Left lung (tissue), 10 donors: Measurements from ENCODE around the gene TNS2. TPM values are rescaled to one million over a fixed set of nuclear protein-coding genes. Genes with fewer than 3 reads are reported as not detected.
A peak's percentile ranks its signal among the peaks of the same experiment; 100 is the strongest.

Source experiments
- ATAC-seq: fragments of 200-7000 bp; cut with Tn5 transposase; one replicate; pipeline ENCODE4 v1.9.1; 2020; ENCODE audit warnings: moderate library complexity
- DNase-seq, 4 donors: peaks; one replicate each; pipeline ENCODE4 v3.0.0-alpha.2; 2013 to 2020
- H3K27ac ChIP-seq, 2 donors: fragments of 200-600 bp; sonication (generic) in 1 of 2; one replicate each; pipeline versions ENCODE4 v1.5.0 to v1.8.0; 2020 to 2021
- H3K27me3 ChIP-seq, 2 donors: fragments of 200-600 bp; sonication (generic) in 1 of 2; one replicate each; pipeline versions ENCODE4 v1.5.0 to v1.8.0; 2020 to 2021
- H3K36me3 ChIP-seq, 2 donors: fragments of 200-600 bp; sonication (generic) in 1 of 2; one replicate each; pipeline versions ENCODE4 v1.5.0 to v1.8.0; 2020 to 2021
- H3K4me1 ChIP-seq, 2 donors: fragments of 200-600 bp; one replicate each; pipeline ENCODE4 v1.8.0; 2021
- H3K4me3 ChIP-seq, 2 donors: fragments of 200-600 bp; sonication (generic) in 1 of 2; one replicate each; pipeline versions ENCODE4 v1.5.0 to v1.8.0; 2020 to 2021; ENCODE audit warnings: mild to moderate bottlenecking in 1 of 2
- H3K9me3 ChIP-seq, 2 donors: fragments of 200-600 bp; sonication (generic) in 1 of 2; one replicate each; pipeline versions ENCODE4 v1.5.0 to v1.8.0; 2020 to 2021
- intact Hi-C, 2 donors: fragments of 100-400 bp; cut with DNase I; formaldehyde crosslinking; loops; one replicate each; pipeline versions ENCODE4 v1.11.2 to v1.14.2; 2022
- polyA plus RNA-seq, 6 donors: library from polyadenylated mRNA; unstranded; fragments of 120-200 nt; gene quantifications; one replicate each; pipeline ENCODE4 v1.2.1, GENCODE V29; 2013; ENCODE audit not compliant: insufficient read length in 6 of 6
- total RNA-seq, 2 donors: library from RNA; stranded (reverse); fragmentation: NEBNext Ultra II Directional; extraction: Animal tissue kit (Norgen Biotek cat#: 25700); gene quantifications; one replicate each; pipeline ENCODE4 v1.2.1, GENCODE V29; 2021
- TF ChIP-seq, protein P1 (sequence below), 2 donors: fragments of 200-600 bp; sonication (generic) in 1 of 2; IDR thresholded peaks; one replicate each; pipeline versions ENCODE4 v1.5.0 to v1.8.0; 2021; ENCODE audit warnings: antibody characterized with exemption in 2 of 2
- donor health status: DM: no; HTN: yes; CAD: no.
- donor health status: DM: no; HTN: no; CAD: no.

The TNS2 gene
- total and polyA plus RNA-seq, 8 donors = 101 to 164 (median 117) TPM

DNA sequence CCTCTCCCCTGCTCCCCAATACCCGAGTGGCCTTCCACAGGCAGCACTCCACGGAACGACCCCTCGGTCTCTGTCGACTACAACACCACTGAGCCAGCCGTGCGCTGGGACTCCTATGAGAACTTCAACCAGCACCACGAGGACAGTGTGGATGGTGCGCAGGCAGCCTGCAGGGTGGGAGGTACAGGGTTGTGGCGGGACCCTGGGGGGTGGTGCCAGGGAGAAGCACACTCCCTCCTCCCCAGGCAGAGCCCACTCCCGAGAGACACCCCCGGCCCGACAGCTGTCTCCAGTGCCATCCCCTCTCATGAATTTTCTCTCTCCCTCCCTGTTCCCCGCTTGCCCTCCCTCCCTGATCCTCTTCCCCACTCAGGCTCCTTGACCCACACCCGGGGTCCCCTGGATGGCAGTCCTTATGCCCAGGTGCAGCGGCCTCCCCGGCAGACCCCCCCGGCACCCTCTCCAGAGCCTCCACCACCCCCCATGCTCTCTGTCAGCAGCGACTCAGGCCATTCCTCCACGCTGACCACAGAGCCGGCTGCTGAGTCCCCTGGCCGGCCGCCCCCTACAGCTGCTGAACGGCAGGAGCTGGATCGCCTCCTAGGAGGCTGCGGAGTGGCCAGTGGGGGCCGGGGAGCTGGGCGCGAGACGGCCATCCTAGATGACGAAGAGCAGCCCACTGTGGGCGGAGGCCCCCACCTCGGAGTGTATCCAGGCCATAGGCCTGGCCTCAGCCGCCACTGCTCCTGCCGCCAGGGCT lies 9.0 kb downstream of the TNS2 start:
- no peak overlapping the region for H3K4me3 ChIP-seq
- peaks cover 18 to 38% of the 10 kb centered on the region in 2 donors for H3K4me1 ChIP-seq
- intact Hi-C loops = no loop called here
- H3K9me3 ChIP-seq = no peaks in the 10 kb centered on the region
- no peaks in the 10 kb centered on the region for H3K27me3 ChIP-seq
- TF ChIP-seq, protein P1, sequence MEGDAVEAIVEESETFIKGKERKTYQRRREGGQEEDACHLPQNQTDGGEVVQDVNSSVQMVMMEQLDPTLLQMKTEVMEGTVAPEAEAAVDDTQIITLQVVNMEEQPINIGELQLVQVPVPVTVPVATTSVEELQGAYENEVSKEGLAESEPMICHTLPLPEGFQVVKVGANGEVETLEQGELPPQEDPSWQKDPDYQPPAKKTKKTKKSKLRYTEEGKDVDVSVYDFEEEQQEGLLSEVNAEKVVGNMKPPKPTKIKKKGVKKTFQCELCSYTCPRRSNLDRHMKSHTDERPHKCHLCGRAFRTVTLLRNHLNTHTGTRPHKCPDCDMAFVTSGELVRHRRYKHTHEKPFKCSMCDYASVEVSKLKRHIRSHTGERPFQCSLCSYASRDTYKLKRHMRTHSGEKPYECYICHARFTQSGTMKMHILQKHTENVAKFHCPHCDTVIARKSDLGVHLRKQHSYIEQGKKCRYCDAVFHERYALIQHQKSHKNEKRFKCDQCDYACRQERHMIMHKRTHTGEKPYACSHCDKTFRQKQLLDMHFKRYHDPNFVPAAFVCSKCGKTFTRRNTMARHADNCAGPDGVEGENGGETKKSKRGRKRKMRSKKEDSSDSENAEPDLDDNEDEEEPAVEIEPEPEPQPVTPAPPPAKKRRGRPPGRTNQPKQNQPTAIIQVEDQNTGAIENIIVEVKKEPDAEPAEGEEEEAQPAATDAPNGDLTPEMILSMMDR (IDR thresholded peaks at IDR 0.05) = no peak
- peaks cover 5 to 72% of the 10 kb centered on the region in 2 donors for H3K36me3 ChIP-seq
- H3K27ac ChIP-seq = no peak overlapping the region
- ATAC-seq (no peak), DNase-seq (peak in 1 of 4 donors; percentile 30)

DNA sequence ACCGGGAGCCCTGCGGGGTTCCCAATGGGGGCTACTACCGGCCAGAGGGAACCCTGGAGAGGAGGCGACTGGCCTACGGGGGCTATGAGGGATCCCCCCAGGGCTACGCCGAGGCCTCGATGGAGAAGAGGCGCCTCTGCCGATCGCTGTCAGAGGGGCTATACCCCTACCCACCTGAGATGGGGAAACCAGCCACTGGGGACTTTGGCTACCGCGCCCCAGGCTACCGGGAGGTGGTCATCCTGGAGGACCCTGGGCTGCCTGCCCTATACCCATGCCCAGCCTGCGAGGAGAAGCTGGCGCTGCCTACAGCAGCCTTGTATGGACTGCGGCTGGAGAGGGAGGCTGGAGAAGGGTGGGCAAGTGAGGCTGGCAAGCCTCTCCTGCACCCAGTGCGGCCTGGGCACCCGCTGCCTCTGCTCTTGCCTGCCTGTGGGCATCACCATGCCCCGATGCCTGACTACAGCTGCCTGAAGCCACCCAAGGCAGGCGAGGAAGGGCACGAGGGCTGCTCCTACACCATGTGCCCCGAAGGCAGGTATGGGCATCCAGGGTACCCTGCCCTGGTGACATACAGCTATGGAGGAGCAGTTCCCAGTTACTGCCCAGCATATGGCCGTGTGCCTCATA lies 9.7 kb downstream of the TNS2 start:
- no peak overlapping the region for H3K27ac ChIP-seq
- TF ChIP-seq, protein P1 (IDR thresholded peaks at IDR 0.05) = no peak
- DNase-seq (no peak), ATAC-seq (no peak)
- peaks cover 5 to 79% of the 10 kb centered on the region in 2 donors for H3K36me3 ChIP-seq
- intact Hi-C loops = no loop called here
- no peak overlapping the region for H3K4me3 ChIP-seq
- no peaks in the 10 kb centered on the region for H3K9me3 ChIP-seq
- H3K27me3 ChIP-seq = no peaks in the 10 kb centered on the region
- peaks cover 11 to 32% of the 10 kb centered on the region in 2 donors for H3K4me1 ChIP-seq

GRCh38 chr12:53060064-53060720 lies 10.3 kb downstream of the TNS2 start:
- H3K27me3 ChIP-seq = no peaks in the 10 kb centered on the region
- DNase-seq = no peak
- ATAC-seq = no peak
- H3K4me1 ChIP-seq = peaks cover 8 to 25% of the 10 kb centered on the region in 2 donors
- TF ChIP-seq, protein P1 (IDR thresholded peaks at IDR 0.05) = no peak
- H3K4me3 ChIP-seq = no peak overlapping the region
- peaks cover 5 to 83% of the 10 kb centered on the region in 2 donors for H3K36me3 ChIP-seq
- intact Hi-C loops = no loop called here
- no peaks in the 10 kb centered on the region for H3K9me3 ChIP-seq
- peak overlapping the region; percentile 2 to 58 for H3K27ac ChIP-seq

- TF ChIP-seq, protein P1 (IDR thresholded peaks at IDR 0.05) = no peak
- intact Hi-C loops = no loop called here
- DNase-seq (peak in 1 of 4 donors; percentile 76), ATAC-seq (no peak)
- H3K27me3 ChIP-seq = no peaks in the 10 kb centered on the region
- peak overlapping the region; percentile 2 to 58 for H3K27ac ChIP-seq
- H3K4me3 ChIP-seq = no peak overlapping the region
- H3K36me3 ChIP-seq = peaks cover 5 to 83% of the 10 kb centered on the region in 2 donors
- no peaks in the 10 kb centered on the region for H3K9me3 ChIP-seq
- peaks cover 8 to 25% of the 10 kb centered on the region in 2 donors for H3K4me1 ChIP-seq
These were observed 10.9 kb downstream of the TNS2 start for GRCh38 chr12:53060721-53061276.
